Gastrocnemius medialis (tissue), 4 donors: ENCODE data around the gene SSBP3.

Source experiments
- CTCF ChIP-seq, 5 experiments: fragments of 450-650 bp in 3 of 5; fragments of 200-600 bp in 2 of 5; sonication (generic) in 2 of 5; IDR thresholded peaks in 4 of 5; conservative IDR thresholded peaks in 1 of 5; 1 replicate in 4 of 5; 2 replicates in 1 of 5; pipeline ENCODE4 v1.5.1; 2016 to 2019; ENCODE audit warnings: antibody characterized with exemption in 5 of 5, mild to moderate bottlenecking in 3 of 5, moderate library complexity in 3 of 5
- POLR2A ChIP-seq, 2 donors: fragments of 450-650 bp; IDR thresholded peaks; one replicate each; pipeline ENCODE4 v1.6.1; 2017; ENCODE audit warnings: antibody characterized with exemption in 2 of 2, mild to moderate bottlenecking in 2 of 2, moderate library complexity in 2 of 2

- TF ChIP-seq CTCF (IDR thresholded peaks at IDR 0.05 in 4 of 5, conservative IDR thresholded peaks at IDR 0.05 in 1 of 5) (no peak), POLR2A (IDR thresholded peaks at IDR 0.05) (no peak)
Observed at GRCh38 chr1:54453022-54453421, 46.8 kb upstream of the SSBP3 start.
